Activated CD8-positive, alpha-beta memory T cell treated with anti-CD3 and anti-CD28 coated beads, Interleukin-2, amount 50 U/mL, for 4 hours (primary cell): ENCODE measurements around the gene SGMS1.
"Not testable (repeated sequence)": the region's sequence is repeated elsewhere in the genome, so short reads cannot be mapped to it uniquely, and the experiment has no call there.

Experiments used
- DNase-seq: peaks from one replicate; pipeline ENCODE4 v3.0.0-alpha.2; 2020

The SGMS1 gene

GRCh38 chr10:50392966-50393718 is 230.6 kb downstream of the SGMS1 start:
- no peak for DNase-seq

DNA sequence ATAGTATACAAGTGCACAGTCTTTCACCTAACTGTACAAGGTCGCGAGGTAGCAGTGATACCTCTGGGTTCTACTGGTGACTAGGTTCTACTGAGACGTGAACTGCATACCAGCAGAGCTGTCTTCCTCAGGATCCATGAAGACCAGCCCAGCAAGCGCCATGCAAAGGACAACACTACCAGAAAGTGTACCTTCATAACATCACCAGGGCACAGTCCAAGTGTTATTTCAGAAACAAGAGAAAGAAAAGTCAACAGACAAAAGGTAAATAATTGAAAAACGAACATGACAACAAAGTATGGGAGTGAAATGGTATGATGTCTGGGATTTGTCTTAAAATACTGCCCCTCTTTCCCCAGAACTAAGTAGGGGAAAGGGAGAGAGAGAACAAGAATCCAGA is 231.3 kb downstream of the SGMS1 start:
- no peak for DNase-seq

DNA sequence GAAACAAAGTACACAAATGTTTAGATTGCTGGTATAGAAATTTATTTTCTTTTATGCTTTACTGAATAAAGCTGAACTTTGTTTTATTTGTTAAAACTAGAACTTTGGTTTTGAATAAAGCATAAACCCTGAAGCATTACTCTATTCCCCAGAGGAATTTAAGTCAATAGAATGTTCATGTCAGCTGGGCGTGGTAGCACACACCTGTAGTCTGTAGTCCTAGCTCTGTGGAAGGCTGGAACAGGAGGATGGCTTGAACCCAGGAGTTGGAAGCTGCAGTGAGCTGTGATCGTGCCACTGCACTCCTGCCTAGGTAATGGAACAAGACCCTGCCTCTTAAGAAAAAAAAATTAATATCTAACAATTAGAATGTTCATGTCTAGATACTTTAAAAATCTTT is 233.5 kb downstream of the SGMS1 start:
- no peak for DNase-seq

DNA sequence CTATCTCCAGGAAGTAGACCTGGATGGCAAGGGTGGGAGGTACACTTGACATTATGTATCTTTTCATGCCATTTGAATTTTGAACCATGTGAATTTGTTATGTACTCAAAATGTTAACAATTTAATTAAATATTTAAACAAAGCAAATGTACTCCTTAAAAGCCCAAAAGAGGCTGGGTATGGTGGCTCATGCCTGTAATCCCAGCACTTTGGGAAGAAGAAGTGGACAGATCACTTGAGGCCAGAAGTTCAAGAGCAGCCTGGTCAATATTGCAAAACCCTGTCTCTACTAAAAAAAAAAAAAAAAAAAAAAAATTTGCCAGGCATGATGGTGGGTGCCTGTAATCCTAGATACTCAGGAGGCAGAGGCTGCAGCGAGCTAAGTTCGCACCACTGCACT is 235.6 kb downstream of the SGMS1 start:
- no peak for DNase-seq

DNA sequence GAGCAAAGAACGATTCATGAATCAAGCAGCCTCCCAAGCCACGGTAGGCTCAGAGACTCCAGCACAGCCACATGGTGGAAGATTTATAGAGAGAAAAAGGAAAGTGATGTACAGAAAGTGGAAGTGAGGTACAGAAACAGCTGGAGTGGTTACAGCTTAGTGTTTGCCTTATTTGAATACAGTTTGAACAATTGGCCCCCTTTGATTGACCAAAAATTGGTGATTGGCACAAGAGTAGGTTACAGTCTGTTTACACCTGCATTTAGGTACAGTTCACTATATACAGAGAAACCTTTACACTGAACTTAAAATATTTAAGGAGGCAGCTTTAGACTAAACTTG is 236.1 kb downstream of the SGMS1 start:
- DNase-seq, result no peak

DNA sequence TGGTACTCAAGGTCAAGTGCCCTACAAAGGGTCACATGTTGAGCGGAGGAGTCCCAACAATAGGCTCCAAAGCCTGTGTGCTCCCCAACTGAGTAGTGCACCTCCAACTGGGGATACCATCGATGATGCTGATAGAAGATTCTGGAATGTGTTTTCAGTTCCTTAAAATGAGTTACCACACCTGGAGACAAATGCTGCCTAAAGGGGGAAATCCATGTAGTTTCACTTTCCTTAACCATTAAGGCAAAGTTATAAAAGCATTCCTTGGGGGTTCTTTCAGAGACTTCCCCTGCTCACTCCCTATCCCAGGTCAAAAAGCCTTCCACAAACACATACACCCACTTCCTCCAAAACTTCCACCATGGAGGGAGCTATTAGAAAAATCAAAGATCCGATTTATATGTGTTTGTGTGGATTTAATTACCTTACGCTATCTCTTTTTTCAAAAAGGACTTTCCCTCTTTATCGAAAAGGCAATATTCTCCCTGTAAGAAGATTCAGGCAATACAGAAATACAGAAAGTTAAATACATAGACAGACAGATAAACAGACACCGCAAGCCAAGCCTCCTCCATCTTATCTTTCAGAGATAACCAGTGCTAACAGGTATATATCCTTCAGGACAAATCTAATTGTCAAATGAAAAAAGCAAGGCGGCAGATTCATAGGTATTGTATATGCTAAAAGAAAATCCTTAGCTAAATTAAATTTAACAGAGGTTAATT is 236.6 kb downstream of the SGMS1 start:
- no peak for DNase-seq

- no peak for DNase-seq
Observed at GRCh38 chr10:50385624-50386023, 238.1 kb downstream of the SGMS1 start.

GRCh38 chr10:50384898-50385297 is 238.9 kb downstream of the SGMS1 start:
- DNase-seq, result no peak

GRCh38 chr10:50384238-50384637 is 239.5 kb downstream of the SGMS1 start:
- DNase-seq, result no peak

DNA sequence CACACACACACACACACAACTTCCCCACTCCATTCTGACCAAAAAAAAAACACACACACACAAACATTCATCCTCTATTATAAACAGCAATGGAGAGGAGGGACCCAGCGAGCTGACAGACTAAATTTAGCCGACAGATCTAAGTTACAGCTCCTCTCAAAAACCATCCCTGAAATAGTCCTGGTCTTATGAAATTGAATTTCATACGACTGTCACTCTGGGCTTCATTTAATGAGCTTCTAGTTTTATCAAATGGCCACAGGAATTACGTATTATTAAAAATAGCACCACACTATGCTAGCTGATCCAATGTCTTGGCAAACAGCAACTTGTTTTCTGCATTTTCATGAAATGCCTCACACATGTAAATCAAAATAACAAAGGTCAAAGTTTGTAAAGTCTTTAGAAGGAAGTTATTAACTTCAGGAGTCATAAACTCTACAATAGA is 241.2 kb downstream of the SGMS1 start:
- no peak for DNase-seq

GRCh38 chr10:50381642-50382041 is 242.1 kb downstream of the SGMS1 start:
- no peak for DNase-seq

GRCh38 chr10:50379616-50380015 is 244.1 kb downstream of the SGMS1 start:
- DNase-seq, result no peak

- DNase-seq, result no peak
Observed at GRCh38 chr10:50375745-50376144, 248.0 kb downstream of the SGMS1 start.

GRCh38 chr10:50375051-50375452 is 248.7 kb downstream of the SGMS1 start:
- no peak for DNase-seq

- no peak for DNase-seq
Observed at GRCh38 chr10:50373821-50374501, 249.8 kb downstream of the SGMS1 start.

DNA sequence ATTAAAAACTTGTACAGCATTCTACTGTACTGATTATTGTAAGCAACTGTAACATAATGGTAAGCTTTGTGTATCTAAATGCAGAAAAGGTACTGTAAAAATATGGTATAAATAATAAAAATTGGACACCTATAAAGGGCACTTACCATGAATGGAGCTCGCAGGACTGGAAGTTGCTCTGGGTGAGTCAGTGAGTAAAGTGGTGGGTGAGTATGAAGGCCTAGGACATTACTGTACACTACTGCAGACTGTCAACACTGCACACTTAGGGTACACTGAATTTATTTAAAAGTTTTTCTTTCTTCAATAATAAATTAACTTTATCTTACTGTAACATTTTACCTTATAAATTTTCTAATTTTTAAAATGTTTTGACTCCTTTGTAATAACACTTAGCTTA is 253.8 kb downstream of the SGMS1 start:
- DNase-seq, result no peak

DNA sequence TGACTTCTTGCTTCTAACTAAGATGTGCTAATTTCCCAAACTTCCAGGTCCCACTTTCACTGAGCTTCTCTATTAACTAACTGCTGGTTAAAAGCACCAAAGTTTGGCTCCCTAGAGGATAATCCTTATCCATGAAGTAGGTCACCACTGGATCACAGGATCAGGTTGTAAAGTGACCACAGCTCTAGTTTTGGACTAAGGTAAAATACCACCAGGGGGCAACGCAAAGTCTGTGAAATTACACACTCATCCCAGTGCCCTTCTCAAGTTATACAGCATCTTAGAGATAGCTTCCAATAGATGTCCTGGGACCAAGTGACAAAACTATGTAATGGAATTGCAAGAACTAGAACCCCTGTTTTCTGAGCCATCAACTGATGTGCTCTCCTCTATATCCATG is 256.0 kb downstream of the SGMS1 start:
- DNase-seq, result no peak

DNA sequence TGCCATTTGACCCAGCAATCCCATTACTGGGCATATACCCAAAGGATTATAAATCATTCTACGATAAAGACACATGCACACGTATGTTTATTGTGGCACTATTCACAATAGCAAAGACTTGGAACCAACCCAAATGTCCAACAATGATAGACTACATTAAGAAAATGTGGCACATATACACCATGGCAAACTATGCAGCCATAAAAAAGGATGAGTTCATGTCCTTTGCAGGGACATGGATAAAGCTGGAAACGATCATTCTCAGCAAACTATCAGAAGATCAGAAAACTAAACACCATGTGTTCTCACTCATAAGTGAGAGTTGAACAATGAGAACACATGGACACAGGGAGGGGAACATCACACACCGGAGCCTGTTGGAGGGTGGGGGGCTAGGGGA is 257.3 kb downstream of the SGMS1 start:
- DNase-seq, result not testable (repeated sequence)

- DNase-seq, result not testable (repeated sequence)
Observed at GRCh38 chr10:50364730-50365129, 259.0 kb downstream of the SGMS1 start.

DNA sequence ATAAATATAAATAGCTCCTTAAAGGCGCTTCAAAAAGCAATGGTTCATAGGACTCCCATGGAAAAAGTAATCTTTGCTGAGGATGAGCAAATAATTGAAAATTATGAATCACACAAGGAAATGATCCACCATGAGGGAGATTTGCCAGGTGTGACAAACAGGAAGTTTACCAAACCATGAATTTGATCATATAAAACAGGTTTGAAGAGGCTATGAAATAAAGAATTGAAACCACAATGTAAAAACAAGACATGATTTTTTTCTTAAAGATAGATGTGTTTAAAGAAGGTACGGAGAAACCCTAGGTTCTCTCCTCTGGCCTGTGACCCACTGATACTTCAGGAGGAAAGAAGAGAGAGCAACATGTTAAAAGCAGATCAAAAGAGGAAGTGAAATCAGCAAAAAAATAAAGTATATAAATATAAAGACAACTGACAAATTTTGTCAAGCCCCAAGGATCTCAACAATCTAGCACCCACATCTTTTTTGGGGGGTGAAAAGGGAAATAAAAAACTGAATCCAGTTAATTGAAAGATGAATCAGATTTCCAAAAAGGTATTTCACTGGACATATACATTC is 261.1 kb downstream of the SGMS1 start:
- DNase-seq, result no peak

- no peak for DNase-seq
Observed at GRCh38 chr10:50361946-50362345, 261.8 kb downstream of the SGMS1 start.

DNA sequence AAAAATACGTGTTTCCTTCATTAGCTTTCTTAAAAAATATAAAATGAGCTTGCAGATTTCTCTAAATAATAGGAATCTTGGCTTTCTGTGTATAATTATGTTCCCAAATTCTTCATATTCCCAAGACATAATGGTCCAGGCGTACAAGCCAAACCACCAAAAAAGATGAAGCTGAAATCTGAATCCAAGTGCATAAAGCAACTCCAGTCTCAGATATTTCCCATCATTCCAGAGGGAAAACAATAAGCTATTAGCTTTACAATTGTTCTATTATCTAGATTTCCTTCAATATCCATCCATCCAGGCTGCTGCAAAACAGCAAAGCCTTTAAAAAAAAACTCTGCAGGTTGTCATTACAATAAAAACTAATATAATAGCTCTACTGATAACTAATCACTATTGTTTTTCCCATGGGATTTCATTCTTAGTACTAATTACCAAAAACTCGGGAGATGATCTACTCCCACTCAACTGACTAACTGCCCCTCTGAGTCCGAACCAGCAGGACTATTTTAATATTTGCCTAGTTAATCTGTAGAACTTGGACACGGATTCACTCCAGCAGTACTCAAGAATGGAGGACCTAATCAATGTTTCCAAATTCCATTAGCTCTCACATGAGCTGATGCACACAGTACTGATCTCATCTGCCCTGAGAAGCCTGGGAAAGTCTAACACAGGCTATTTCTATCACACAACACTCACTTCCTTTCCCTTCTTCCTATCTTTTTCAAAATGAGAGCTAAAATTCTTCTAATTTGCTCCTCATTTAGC is 263.5 kb downstream of the SGMS1 start:
- no peak for DNase-seq
